ELR (cell line): ENCODE data around the gene GABRG3.
"Not testable (repeated sequence)": the region's sequence is repeated elsewhere in the genome, so short reads cannot be mapped to it uniquely, and the experiment has no call there.

Source experiments
- DNase-seq: peaks from one replicate; pipeline ENCODE4 v3.0.0-alpha.2; 2015; ENCODE audit warnings: low read depth

The GABRG3 gene

DNA sequence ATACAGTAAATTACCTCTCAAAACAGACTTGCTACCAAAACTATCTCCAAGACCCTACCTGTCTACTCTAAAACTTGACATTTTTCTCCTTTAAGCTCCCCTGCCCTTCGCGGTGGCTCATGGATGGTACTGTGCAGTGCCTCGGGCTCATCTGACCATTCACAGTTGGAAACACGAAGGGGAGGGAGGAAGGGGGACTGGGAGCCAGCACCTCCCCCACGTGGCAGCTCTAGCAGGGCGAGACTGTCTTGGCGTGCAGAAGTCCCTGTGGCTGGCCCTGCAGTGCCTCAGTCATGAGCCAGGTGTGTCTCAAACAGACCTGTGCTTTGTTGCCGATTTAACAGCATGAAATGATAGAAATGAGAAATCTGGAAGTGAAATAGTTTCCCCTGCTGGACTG is 372.0 kb downstream of the GABRG3 start:
- DNase-seq, result no peak

DNA sequence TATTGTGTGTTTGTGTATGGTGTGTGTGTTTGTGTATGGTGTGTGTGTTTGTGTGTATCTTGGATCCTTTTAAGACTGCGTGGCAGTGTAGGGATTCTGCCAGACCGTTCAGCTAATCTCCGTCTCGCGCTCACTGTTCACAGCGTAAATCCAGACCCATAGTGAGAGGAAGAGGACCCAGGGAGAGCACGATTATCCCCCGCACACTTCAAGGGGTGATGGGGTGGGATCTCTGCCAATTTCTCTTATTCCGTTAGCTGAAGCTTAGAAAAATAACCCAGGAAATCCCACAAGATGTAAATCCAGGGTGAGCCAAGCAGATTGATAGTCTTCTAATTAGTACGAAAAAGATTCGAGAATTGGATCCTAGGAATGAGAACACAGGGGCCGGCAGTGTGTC is 381.2 kb downstream of the GABRG3 start:
- no peak for DNase-seq

DNA sequence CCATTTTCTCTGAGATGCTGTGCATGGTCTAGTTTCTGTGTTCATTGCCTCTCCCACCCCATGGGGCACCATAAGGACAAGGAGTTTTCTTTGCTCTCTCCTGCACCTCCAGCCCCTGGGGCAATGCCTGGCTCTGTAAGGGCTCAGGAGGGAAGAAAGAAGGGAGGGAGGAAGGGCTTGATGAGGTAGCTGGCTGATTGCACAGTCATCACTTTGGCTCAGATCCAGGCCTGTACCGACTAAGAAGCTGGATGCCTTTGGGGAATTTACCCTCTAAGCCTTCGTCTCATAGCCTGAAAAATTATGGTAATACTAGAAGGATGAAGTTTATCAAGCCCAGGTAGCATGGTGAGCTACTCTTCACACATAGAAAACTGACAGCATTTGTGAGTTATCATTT is 382.9 kb downstream of the GABRG3 start:
- DNase-seq, result no peak

DNA sequence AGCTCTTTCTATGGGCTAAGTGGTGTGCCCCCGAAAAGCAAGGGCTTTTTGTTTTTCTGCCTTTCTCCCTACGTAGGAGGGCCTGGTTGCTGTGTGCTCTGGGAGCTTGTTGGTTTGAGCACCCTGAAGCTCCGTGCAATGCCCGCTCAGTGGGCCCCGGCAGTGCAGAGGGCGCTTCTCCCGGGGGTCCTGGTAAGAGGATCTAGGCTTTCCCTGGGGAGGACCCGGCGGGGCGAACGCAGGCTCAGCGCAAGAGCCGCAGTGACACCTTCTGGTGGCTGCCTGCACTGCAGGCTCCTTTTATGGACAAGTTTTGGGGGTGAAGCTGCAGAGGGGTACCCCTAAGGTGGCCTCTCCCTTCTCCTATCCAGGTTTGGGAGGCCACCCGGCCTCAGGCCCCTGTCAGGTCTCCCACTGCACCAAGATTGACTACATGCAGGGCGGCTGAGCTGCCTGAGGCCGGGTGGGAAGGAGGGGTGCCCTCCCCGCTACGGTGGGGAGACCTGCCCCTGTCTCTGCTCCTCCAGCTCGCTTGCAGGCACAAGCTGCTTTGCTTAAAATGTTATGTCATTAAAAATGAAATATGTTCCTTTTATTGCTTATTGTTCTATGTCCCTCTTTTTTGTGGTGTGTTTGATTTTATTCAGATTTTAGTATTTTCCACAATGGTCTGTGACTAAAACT is 387.9 kb downstream of the GABRG3 start:
- DNase-seq, result no peak

- no peak for DNase-seq
Measured at GRCh38 chr15:27359586-27359985, 388.6 kb downstream of the GABRG3 start.

GRCh38 chr15:27360316-27360715 is 389.3 kb downstream of the GABRG3 start:
- DNase-seq, result no peak

- no peak for DNase-seq
Measured at GRCh38 chr15:27361438-27361837, 390.5 kb downstream of the GABRG3 start.

DNA sequence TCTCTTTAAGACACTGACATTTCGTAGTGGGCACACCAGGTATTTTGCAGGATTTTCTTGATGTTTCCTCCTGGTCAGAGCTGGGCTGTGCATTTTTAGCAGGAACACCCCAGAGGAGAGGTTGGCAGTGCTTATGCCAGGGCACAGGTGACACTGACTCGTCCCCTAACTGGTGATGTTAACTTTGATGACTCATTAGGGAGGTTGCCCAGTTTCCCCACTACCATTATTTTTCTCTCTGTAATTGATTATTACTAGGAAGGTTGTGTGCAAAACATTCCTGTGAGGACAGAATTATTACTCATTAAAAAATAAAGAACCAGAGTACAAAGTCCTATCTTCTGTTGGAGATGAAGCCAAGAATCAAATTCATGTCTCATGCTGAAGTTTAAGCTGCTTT is 394.5 kb downstream of the GABRG3 start:
- no peak for DNase-seq

DNA sequence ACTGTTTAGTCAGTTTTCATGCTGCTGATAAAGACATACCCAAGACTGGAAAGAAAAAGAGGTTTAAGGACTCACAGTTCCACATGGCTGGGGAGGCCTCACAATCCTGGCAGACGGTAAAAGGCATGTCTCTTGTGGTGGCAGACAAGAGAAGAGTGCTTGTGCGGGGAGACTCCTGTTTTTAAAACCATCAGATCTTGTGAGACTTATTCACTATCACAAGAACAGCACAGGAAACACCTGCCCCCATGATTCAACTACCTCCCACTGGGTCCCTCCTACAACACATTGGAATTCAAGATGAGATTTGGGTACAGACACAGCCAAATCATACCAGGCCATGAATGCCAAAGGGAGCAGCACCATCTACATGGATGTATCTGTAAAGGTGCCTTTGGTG is 406.4 kb downstream of the GABRG3 start:
- not testable (repeated sequence) for DNase-seq

DNA sequence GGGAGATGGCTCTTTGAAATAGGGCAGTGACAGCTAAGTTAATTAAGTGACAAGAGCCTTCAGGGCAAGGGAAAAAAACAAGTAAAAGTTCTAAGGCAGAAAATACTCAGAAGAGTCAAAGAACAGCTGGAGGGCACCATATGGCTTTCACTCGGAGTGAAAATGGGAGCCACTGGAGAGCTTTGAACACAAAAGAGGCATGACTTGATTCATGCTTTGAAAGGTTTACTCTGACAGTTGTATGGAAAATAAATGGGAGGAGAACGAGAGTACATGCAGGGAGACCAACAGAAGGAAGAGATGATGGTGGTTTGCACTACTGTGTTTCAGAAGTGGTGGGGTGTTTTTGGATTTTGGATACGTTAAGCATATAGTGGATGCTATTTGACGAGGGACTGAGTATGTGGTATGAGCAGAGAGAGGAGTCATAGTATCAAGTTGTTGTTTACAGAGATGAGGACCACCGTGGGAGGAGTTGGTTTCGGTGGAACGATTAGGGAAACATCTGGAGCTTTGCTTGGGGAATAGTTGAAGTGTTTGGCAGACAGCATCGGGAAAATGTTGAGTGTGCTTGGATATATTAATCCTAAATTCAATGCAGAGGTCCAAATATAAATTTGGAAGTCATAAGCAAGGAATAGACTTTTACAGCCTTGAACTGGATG is 411.5 kb downstream of the GABRG3 start:
- no peak for DNase-seq

GRCh38 chr15:27383726-27384125 is 412.7 kb downstream of the GABRG3 start:
- DNase-seq, result no peak

- no peak for DNase-seq
Measured at GRCh38 chr15:27392163-27392562, 421.2 kb downstream of the GABRG3 start.

GRCh38 chr15:27396521-27396920 is 425.5 kb downstream of the GABRG3 start:
- DNase-seq, result no peak

GRCh38 chr15:27396996-27397395 is 426.0 kb downstream of the GABRG3 start:
- DNase-seq, result no peak

DNA sequence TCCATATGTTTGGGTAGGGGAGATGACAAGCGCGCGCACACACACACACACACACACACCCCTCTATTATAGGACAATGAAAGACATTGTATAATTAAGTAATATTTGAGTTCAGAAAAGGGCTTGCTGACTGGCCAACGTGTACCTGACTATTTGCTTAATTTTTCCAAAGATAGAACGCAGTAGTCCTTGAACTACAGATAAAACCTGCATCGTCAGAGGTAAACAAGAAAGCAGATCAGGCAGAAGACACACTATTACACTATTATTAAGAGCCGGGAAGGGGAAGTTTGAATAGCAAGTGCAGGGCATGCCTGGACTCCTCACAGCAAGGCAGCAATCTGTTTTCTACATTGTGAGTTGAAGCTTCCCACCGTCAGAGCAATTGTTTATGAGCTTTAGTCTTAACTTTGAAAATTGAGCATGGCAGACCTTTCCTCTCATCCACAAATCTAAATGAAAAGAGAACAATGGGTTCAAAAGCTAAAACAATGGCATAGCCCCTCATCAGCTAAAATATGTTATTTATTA is 427.7 kb downstream of the GABRG3 start:
- no peak for DNase-seq

DNA sequence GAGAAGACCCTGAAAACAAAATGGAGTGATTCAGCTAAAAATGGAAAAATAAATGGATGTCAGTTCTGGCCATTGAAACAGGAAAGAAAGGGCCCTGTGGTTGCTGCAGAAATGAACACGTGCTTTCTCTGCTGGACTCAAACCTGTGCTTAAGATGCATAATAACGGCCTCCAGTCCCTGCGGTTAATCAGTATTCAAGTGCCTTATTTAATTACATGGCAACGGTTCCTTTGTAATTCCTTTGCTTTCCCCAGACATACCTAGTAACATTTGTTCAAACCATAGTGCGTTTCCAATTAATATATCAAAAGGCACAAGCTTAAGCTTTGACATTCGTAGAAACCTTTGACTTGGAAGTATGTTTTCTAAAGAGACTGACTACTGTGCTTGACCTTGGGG is 428.3 kb downstream of the GABRG3 start:
- DNase-seq, result no peak

- DNase-seq, result no peak
Measured at GRCh38 chr15:27401471-27401870, 430.5 kb downstream of the GABRG3 start.

DNA sequence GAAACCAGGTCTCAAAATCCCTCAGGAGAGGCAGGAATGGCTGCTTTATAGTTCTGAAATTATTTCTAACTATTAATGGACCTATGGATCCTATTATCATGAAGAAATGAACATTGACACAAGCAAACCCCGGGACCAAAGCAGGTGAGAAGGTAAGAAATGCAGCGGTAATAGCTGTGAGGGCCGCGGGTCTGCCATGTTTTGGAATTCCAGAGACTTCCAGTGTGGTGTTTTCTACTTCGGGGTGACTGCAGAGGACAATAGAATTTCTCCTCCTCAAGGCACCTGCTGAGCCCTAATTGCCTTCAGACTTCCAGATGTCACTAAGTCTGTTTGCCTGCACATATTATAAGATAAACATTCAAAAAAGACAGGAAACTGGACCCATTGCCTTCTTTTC is 437.4 kb downstream of the GABRG3 start:
- DNase-seq, result no peak

- no peak for DNase-seq
Measured at GRCh38 chr15:27410996-27411605, 440.1 kb downstream of the GABRG3 start.

DNA sequence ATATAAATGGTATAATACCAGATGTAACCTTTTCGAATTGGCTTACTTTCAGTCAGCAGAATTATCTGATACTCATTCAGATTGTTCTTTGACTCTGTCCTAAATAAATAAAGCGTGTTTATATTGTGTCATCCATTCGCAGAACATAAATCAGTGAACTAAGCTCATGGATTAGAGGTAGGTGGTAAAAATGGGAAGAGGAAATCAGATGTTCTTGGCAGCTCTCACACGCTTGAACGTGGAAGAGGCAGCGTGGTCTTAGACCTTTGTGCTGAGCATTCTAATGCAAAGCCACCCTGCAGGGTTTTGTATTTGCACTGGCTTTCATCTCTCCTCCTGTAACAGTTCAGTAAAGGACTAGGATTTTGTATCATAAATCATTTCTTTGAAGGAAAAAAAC is 441.4 kb downstream of the GABRG3 start:
- no peak for DNase-seq

GRCh38 chr15:27414168-27414870 is 443.3 kb downstream of the GABRG3 start:
- no peak for DNase-seq

GRCh38 chr15:27418726-27419125 is 447.7 kb downstream of the GABRG3 start:
- no peak for DNase-seq

DNA sequence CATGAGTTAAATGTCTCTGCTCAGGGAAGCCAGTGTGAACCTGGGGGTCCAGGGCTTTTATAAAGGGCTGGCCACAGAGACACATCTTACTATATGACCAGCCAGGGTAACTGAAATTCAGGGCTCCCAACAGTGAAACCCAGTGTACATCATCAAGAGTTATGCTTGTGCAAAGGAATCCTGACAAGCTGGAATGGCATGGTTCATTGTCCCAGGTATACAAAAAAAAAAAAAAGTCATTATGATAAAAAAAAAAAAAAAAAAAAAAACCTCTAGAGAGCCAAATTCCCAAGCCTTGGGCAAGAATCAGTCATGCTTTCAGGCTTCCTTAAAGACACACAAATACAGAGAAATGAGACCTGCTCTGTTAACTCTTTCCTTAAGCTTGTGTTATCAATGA is 452.0 kb downstream of the GABRG3 start:
- DNase-seq, result no peak
